Type B pancreatic cell (in vitro differentiated cells): Measurements from ENCODE around the gene TTC19. TPM values are rescaled to one million over a fixed set of nuclear protein-coding genes. Genes with fewer than 3 reads are reported as not detected.

Experiments
- DNase-seq: peaks from one replicate; pipeline ENCODE4 v3.0.0; 2021; ENCODE audit warnings: mixed read lengths; ENCODE audit not compliant: unreplicated experiment; ENCODE audit errors: extremely low spot score
- H3K27ac Mint-ChIP-seq: 2 replicates; pipeline ENCODE4 v1.8.0; 2021; ENCODE audit warnings: mild to moderate bottlenecking, mixed read lengths
- H3K27me3 Mint-ChIP-seq: 2 replicates; pipeline ENCODE4 v1.8.0; 2021; ENCODE audit warnings: mixed read lengths
- H3K36me3 Mint-ChIP-seq: 2 replicates; pipeline ENCODE4 v1.8.0; 2021; ENCODE audit warnings: mixed read lengths
- H3K4me1 Mint-ChIP-seq: one replicate; pipeline ENCODE4 v1.8.0; 2021; ENCODE audit warnings: mixed read lengths; ENCODE audit not compliant: unreplicated experiment
- H3K4me3 Mint-ChIP-seq: 2 replicates; pipeline ENCODE4 v1.8.0; 2021; ENCODE audit warnings: mild to moderate bottlenecking, mixed read lengths
- H3K9me3 Mint-ChIP-seq: 2 replicates; pipeline ENCODE4 v1.8.0; 2021; ENCODE audit warnings: mixed read lengths
- CTCF ChIP-seq: fragments of 200-600 bp; sonication (generic); conservative IDR thresholded peaks from 2 replicates; pipeline ENCODE4 v1.5.0; 2021; ENCODE audit warnings: antibody characterized with exemption, mild to moderate bottlenecking
- total RNA-seq: library from RNA; stranded (reverse); gene quantifications from 2 replicates; pipeline ENCODE4 v1.2.1, GENCODE V29; 2021; ENCODE audit warnings: low replicate concordance

Gene TTC19
- total RNA-seq, 1 donor from 2014 or later: 43.3 TPM

- DNase-seq: no peak
- H3K36me3 Mint-ChIP-seq: peaks cover 48% of the 10 kb centered on the region
Observed at GRCh38 chr17:16072031-16072430, 72.4 kb downstream of the TTC19 start.

GRCh38 chr17:16073845-16074244, 74.2 kb downstream of the TTC19 start:
- Mint-ChIP-seq H3K4me3 (no peak overlapping the region), H3K27me3 (no peaks in the 10 kb centered on the region), H3K27ac (no peak overlapping the region), H3K4me1 (no peaks in the 10 kb centered on the region), H3K36me3 (peaks cover 39% of the 10 kb centered on the region), H3K9me3 (no peaks in the 10 kb centered on the region)
- no peak for TF ChIP-seq CTCF
- no peak for DNase-seq

More at GRCh38 chr17:16072031-16072430, 72.4 kb downstream of the TTC19 start:
- no peaks in the 10 kb centered on the region for H3K9me3 Mint-ChIP-seq
- H3K27me3 Mint-ChIP-seq: no peaks in the 10 kb centered on the region
- no peak overlapping the region for H3K27ac Mint-ChIP-seq
- TF ChIP-seq CTCF: no peak
- no peaks in the 10 kb centered on the region for H3K4me1 Mint-ChIP-seq
- no peak overlapping the region for H3K4me3 Mint-ChIP-seq

GRCh38 chr17:16074423-16074822, 74.8 kb downstream of the TTC19 start:
- Mint-ChIP-seq H3K9me3 (no peaks in the 10 kb centered on the region), H3K27ac (no peak overlapping the region), H3K27me3 (no peaks in the 10 kb centered on the region), H3K36me3 (peaks cover 35% of the 10 kb centered on the region), H3K4me3 (no peak overlapping the region), H3K4me1 (no peaks in the 10 kb centered on the region)
- DNase-seq: no peak
- TF ChIP-seq CTCF: no peak

- Mint-ChIP-seq H3K36me3 (peaks cover 35% of the 10 kb centered on the region), H3K4me1 (no peaks in the 10 kb centered on the region), H3K27ac (no peak overlapping the region), H3K9me3 (no peaks in the 10 kb centered on the region), H3K4me3 (no peak overlapping the region), H3K27me3 (no peaks in the 10 kb centered on the region)
- TF ChIP-seq CTCF: no peak
- DNase-seq: no peak
Observed at GRCh38 chr17:16075949-16076348, 76.3 kb downstream of the TTC19 start.

Other genes starting within 250 kb of the TTC19 start
- 2.0 and 4.0 TPM in 2 replicates for gene ADORA2B, start 54.7 kb upstream of the TTC19 start, total RNA-seq
- gene ZSWIM7, start 120 bp upstream of the TTC19 start, total RNA-seq: 20.7 and 26.4 TPM in 2 replicates
- 122 and 133 TPM in 2 replicates for gene NCOR1, start 215.7 kb downstream of the TTC19 start, total RNA-seq
- gene PIGL, start 217.4 kb downstream of the TTC19 start, total RNA-seq: 26.5 and 29.7 TPM in 2 replicates